IgD-negative memory B cell (primary cell): ENCODE measurements around the gene PTPRG. TPM values are rescaled to one million over a fixed set of nuclear protein-coding genes. Genes with fewer than 3 reads are reported as not detected.

Experiments used
- H3K27ac Mint-ChIP-seq, 3 donors: one replicate each; pipeline ENCODE4 v1.8.0; 2020 to 2022; ENCODE audit warnings: mild to moderate bottlenecking in 3 of 3, mixed read lengths in 3 of 3, moderate library complexity in 1 of 3
- H3K27me3 Mint-ChIP-seq: one replicate; pipeline ENCODE4 v1.8.0; 2021; ENCODE audit warnings: mixed read lengths
- H3K36me3 Mint-ChIP-seq: one replicate; pipeline ENCODE4 v1.8.0; 2020; ENCODE audit warnings: mild to moderate bottlenecking, mixed read lengths
- H3K4me1 Mint-ChIP-seq, 3 donors: one replicate each; pipeline ENCODE4 v1.8.0; 2020 to 2022; ENCODE audit warnings: mixed read lengths in 3 of 3, mild to moderate bottlenecking in 1 of 3
- H3K4me3 Mint-ChIP-seq, 4 donors: one replicate each; pipeline ENCODE4 v1.8.0; 2020 to 2022; ENCODE audit warnings: mild to moderate bottlenecking in 4 of 4, mixed read lengths in 4 of 4, moderate library complexity in 3 of 4
- H3K9me3 Mint-ChIP-seq, 3 donors: one replicate each; pipeline ENCODE4 v1.8.0; 2020 to 2021; ENCODE audit warnings: mixed read lengths in 3 of 3, mild to moderate bottlenecking in 1 of 3
- polyA plus RNA-seq: library from polyadenylated mRNA; unstranded; fragments of 300-500 nt; fragmentation: Illumina TruSeq; gene quantifications from one replicate; pipeline ENCODE4 v1.2.3, GENCODE V29; 2021

Gene PTPRG
- polyA plus RNA-seq, 1 donor from 2014 or later, result 1.9 TPM

DNA sequence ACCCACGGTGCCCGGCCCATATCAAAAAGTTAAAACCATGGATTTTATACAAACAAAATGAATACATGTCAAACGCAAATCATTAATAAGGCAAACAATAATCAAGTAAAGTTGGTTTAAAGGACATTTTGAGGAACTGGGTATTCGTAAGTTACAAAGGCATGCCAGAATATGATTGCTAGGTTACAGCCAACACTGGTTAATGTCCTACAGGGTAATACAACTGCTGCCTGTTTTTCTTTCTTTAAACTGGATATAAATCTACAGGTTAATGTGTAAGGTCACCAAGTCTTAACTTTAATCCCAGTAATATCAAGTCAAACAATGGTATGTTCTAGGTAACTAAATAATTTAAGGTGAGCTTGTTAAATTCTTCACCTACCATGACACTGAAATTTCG, 166.1 kb downstream of the PTPRG start:
- H3K4me1 Mint-ChIP-seq, result peaks cover 0 to 5% (median 2%) of the 10 kb centered on the region in 3 donors
- H3K4me3 Mint-ChIP-seq, result no peak overlapping the region
- no peaks in the 10 kb centered on the region for H3K27me3 Mint-ChIP-seq
- peaks cover 3% of the 10 kb centered on the region for H3K36me3 Mint-ChIP-seq
- peaks cover 0 to 5% (median 2%) of the 10 kb centered on the region in 3 donors for H3K9me3 Mint-ChIP-seq
- H3K27ac Mint-ChIP-seq, result no peak overlapping the region

DNA sequence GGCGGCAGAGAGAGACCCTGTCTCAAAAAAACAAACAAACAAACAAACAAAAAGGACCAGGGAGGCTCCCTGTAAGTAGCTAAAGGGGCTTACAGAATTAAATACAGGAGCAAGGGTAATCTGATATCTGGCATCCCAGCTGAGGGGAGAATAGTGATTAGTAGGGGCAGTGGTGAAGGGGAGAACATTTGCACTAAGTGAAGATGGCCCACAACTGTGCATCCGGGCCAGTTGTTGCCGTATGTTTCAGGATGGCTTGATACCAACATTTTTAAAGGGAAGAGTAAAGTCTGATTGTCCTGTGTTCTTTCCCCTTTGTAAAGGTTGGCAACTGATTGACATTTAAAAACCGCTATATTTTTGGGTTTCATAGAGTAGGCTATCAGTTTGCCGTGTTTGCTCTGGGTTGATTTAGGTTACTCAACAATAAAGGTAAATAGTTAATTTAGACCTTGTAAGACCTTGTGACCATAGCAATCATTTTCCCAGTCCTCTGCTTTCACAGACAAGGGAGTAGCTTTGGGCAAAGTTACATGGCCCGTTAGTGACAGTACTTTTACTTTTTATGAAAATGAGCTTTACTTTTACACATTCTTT, 167.8 kb downstream of the PTPRG start:
- peaks cover 0 to 5% (median 2%) of the 10 kb centered on the region in 3 donors for H3K4me1 Mint-ChIP-seq
- no peaks in the 10 kb centered on the region for H3K27me3 Mint-ChIP-seq
- peaks cover 0 to 5% (median 0%) of the 10 kb centered on the region in 3 donors for H3K9me3 Mint-ChIP-seq
- H3K36me3 Mint-ChIP-seq, result peaks cover 1% of the 10 kb centered on the region
- no peak overlapping the region for H3K27ac Mint-ChIP-seq
- no peak overlapping the region for H3K4me3 Mint-ChIP-seq

DNA sequence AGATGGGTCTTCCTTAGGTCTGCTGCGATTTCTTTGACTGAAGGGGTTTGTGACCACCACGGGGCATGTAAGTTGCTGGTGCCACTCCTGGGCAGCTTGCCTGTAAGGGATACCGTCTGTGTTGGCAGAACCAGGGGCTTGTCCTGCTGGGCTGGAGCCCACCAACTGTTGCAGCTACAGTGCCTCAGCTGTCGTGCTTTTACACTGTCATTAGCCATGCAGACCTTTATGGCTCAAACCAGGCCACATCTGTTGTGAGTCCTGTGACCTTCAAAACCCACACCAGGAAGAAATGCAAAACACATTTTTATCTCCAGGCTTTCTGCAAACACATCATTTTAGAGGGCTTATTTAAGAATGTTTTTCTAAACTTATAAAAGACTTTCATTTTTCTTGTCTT, 168.7 kb downstream of the PTPRG start:
- Mint-ChIP-seq H3K4me1 (peaks cover 0 to 5% (median 2%) of the 10 kb centered on the region in 3 donors), H3K4me3 (no peak overlapping the region), H3K27me3 (no peaks in the 10 kb centered on the region), H3K36me3 (peaks cover 1% of the 10 kb centered on the region), H3K9me3 (peaks cover 0 to 5% (median 0%) of the 10 kb centered on the region in 3 donors), H3K27ac (no peak overlapping the region)

DNA sequence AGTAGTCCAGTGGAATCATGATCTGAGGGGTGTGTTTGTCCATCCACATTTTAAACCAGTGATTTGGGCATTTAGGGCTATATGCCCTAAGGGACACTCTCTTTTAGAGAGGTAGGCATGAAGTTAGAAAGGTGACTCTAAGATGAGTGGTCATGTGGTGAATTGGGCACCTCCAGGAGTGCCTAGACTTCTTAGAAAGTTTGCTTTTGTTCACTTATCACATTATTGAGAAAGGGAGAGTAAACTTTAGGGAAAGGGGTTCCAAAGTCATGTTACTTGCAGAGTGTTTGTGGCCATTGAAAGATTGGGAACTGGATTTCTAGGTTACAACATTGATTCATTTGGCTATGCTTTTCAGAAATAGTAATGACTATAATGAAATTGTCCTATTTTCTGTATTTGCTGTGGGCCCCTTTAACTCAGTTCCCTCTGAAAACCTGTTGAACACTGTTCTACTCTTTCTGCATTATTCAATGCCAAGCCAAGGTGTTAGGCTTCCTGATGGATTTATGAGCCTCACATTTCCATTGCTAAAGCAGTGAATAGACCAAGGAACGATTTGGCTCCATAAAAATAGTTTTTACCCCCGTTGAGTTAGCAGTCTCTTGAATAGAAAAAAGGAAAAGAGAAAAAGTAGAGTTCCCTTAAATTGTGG, 169.3 kb downstream of the PTPRG start:
- peaks cover 1% of the 10 kb centered on the region for H3K36me3 Mint-ChIP-seq
- H3K27me3 Mint-ChIP-seq, result no peaks in the 10 kb centered on the region
- peaks cover 0 to 1% (median 0%) of the 10 kb centered on the region in 3 donors for H3K9me3 Mint-ChIP-seq
- H3K4me1 Mint-ChIP-seq, result peaks cover 0 to 3% (median 0%) of the 10 kb centered on the region in 3 donors
- peak overlapping the region in 1 of 4 donors; percentile 9 for H3K4me3 Mint-ChIP-seq
- H3K27ac Mint-ChIP-seq, result no peak overlapping the region

DNA sequence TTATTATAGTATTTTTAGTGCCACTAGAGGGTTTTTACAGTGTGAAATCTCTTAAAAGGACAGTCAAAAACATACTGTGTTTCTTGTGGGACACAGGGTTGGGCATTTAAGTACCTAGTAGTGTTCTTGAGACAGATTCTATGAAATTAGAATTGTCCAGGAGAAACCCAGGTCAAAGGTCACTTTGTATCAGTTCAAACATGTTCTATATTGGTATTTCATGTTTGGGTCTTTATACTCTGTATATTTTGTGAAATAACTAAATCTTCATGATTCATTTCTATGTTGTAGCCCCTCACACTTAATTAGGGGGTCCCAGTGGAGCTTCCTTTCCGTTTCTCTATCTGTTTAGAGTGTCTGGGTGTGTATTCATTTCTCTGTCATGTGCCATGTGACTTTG, 171.6 kb downstream of the PTPRG start:
- Mint-ChIP-seq H3K4me1 (peaks cover 0 to 3% (median 0%) of the 10 kb centered on the region in 3 donors), H3K27me3 (no peaks in the 10 kb centered on the region), H3K9me3 (peaks cover 1 to 3% (median 3%) of the 10 kb centered on the region in 3 donors), H3K4me3 (no peak overlapping the region), H3K27ac (no peak overlapping the region), H3K36me3 (no peaks in the 10 kb centered on the region)

DNA sequence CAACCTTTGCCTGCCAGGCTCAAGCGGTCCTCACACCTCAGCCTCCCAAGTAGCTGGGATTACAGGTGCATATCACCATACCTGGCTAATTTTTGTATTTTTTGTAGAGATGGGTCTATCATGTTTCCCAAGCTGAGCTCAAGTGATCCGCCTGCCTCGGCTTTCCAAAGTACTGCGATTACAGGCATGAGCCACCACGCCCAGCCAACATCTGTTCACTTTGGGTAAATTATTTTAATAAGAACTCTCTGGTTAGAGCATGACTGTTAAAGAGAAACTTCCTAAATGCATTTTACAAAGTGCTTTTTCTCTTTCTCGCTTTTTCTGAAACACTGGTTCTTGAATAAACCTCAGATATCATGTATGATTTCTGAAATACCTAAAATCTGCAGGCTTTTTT, 172.5 kb downstream of the PTPRG start:
- Mint-ChIP-seq H3K4me3 (no peak overlapping the region), H3K9me3 (peaks cover 1 to 3% (median 3%) of the 10 kb centered on the region in 3 donors), H3K27me3 (no peaks in the 10 kb centered on the region), H3K36me3 (no peaks in the 10 kb centered on the region), H3K27ac (no peak overlapping the region), H3K4me1 (peaks cover 0 to 3% (median 0%) of the 10 kb centered on the region in 3 donors)

DNA sequence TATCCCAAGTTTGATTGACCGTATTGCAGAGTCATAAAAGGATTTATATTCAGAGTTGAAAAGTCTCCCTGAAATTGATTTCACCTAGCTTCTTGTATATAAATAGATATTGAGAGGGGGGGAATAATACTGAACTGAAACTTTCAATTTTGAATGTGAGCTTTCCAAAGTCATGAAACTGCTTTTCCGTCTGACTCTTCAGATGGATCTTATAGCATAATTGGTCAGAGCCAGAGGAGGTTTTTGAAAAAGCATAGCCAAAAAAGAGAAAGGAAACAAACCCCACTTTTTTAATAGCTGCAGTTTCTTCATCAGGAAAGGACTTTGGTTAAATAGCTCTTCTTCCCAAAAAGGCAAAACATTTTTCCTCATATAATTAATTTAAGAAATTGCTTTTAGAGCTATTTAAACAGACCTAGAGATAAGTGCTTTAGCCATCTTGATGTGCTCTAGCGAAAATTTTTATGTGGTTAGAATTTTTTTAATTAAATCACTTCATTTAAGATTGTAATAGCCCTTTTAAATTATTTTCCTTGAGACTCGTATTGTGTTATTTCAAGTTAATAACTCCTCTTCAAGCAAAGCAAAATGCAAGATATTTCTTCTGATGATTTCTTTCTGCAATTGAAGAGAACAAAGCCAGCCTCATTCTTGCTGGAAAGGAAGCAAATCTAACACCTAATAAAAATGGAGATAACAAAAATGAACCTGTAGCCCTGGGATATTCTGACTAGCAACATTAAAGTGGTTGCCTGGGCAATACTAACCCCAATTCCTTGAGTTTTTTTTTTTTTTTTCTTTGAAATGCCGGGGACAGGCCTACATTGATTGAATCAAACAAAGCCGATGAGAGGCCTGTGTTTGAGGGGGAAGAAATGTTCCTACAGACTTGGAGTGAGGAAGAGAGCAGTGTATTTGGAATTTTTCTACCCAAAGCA, 173.6 kb downstream of the PTPRG start:
- Mint-ChIP-seq H3K4me3 (no peak overlapping the region), H3K9me3 (peaks cover 1 to 3% (median 3%) of the 10 kb centered on the region in 3 donors), H3K36me3 (no peaks in the 10 kb centered on the region), H3K27ac (no peak overlapping the region), H3K27me3 (no peaks in the 10 kb centered on the region), H3K4me1 (no peaks in the 10 kb centered on the region)

DNA sequence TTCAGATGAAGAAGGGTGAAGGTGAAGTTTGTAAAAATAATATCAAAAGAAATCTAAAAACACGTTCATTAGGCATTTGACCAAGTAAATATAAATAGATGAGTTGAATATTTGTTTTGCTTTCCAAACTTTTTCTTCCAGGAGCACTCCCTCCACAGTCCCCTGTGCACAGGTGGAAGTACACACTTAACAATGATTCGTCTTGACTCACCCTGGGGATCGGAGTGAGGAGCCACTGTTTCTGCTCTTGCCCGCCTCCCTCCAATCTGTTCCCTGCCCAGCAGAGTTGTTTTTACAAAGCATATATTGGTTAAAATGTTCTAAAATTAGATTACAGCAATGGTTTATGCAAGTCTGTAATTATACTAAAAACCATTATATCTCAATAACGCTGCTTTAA, 175.1 kb downstream of the PTPRG start:
- H3K4me3 Mint-ChIP-seq, result no peak overlapping the region
- H3K27me3 Mint-ChIP-seq, result no peaks in the 10 kb centered on the region
- no peaks in the 10 kb centered on the region for H3K36me3 Mint-ChIP-seq
- no peaks in the 10 kb centered on the region for H3K4me1 Mint-ChIP-seq
- H3K27ac Mint-ChIP-seq, result no peak overlapping the region
- peaks cover 1 to 3% (median 3%) of the 10 kb centered on the region in 3 donors for H3K9me3 Mint-ChIP-seq

DNA sequence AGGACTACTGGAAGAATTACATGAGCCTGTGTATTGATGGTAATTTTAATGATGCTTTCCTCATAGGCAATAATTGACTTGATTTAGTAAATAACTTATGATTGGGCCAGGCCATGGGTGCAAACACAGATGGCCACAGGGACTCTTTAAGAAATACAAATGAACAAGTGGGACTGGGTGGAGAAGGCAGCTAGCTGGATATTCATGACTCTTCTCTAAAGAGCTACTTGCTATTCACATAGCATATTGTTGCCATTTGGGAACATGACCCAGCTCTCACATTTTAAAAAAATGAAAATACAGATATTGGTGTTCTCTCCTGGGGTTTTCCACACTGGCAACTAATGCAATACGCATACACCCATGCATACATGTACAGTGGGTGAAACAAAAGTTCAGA, 178.3 kb downstream of the PTPRG start:
- Mint-ChIP-seq H3K27me3 (no peaks in the 10 kb centered on the region), H3K4me1 (no peaks in the 10 kb centered on the region), H3K27ac (no peak overlapping the region), H3K36me3 (no peaks in the 10 kb centered on the region), H3K4me3 (no peak overlapping the region), H3K9me3 (peaks cover 1 to 3% (median 3%) of the 10 kb centered on the region in 3 donors)

DNA sequence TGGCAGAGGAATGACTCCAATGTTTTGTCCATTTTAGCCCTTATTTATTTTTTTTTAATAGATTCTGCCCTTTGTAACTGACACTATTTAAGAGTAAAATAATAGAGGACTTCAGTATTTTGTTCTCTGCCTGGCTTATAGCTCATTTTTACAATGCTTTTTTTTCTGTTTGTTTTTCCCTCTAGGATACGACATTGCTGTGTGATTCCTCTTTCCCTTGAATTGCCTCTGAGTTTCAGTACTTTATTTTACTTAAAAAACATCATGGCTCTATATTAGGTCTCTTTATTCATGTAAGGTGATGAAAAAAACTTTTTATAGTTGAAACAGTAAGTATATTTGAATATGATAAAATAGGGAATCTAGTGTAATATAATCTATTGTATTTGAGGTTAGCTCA, 179.1 kb downstream of the PTPRG start:
- Mint-ChIP-seq H3K27me3 (no peaks in the 10 kb centered on the region), H3K4me3 (no peak overlapping the region), H3K27ac (no peak overlapping the region), H3K9me3 (peaks cover 1 to 3% (median 3%) of the 10 kb centered on the region in 3 donors), H3K4me1 (no peaks in the 10 kb centered on the region), H3K36me3 (no peaks in the 10 kb centered on the region)

DNA sequence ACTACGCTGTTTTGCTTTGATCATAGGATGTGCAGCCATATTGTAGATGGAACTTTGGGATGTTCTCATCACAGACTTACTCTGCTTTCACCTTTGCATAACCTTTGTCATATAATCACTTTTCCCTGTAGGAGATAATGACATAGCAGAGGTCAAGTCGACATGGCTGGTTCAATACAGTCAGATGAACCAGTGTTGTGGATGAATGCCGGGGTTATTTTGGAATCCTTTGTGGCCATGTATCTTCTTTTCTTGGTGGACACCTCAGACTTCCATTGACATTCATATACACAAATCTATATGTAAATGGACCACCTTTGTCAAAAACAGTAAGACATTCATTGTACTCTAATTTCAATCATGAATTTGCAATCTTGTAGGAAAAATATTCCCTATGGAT, 180.2 kb downstream of the PTPRG start:
- Mint-ChIP-seq H3K27me3 (no peaks in the 10 kb centered on the region), H3K27ac (no peak overlapping the region), H3K4me1 (no peaks in the 10 kb centered on the region), H3K36me3 (no peaks in the 10 kb centered on the region), H3K9me3 (peaks cover under 1 to 3% (median 3%) of the 10 kb centered on the region in 3 donors), H3K4me3 (no peak overlapping the region)

DNA sequence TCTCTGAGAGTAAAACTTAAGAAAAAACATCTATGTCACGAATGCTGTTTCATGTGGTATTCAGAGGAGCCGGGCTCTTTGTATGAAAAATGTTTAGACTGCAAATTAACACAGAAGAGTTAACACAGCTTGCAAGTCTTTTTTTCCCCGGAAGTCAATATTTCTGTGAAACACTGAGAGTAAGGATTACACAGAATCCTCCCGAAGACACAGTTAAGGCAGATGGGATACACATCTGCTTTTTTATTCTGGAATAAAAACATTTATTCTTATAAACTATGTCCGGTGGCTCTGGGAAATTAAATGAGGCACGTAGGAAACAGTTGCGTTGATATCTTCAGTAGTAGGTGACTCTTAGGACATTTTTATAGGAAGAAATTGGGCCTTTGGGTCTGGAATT, 180.6 kb downstream of the PTPRG start:
- H3K36me3 Mint-ChIP-seq, result no peaks in the 10 kb centered on the region
- H3K4me1 Mint-ChIP-seq, result no peaks in the 10 kb centered on the region
- H3K9me3 Mint-ChIP-seq, result peaks cover 0 to 2% (median 2%) of the 10 kb centered on the region in 3 donors
- no peak overlapping the region for H3K4me3 Mint-ChIP-seq
- no peaks in the 10 kb centered on the region for H3K27me3 Mint-ChIP-seq
- H3K27ac Mint-ChIP-seq, result no peak overlapping the region

DNA sequence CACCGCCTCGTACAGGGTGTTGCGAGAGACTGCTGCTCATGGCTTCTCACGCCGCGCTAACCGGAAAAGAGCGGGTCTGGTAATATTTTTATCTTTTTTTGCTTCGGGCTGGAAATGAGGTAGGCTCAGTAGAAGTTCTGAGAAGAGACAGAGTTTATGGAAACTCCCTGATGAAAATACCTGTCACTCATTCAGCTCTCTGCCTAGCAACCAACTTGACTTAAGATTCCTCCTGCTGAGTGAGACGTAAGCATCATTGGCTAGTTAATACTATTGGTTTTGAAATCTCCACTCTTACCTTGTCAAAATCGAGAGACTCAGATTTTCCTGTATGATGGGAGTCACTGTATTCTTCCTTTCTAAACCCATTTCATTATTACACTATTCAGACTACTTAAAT, 181.7 kb downstream of the PTPRG start:
- Mint-ChIP-seq H3K9me3 (no peaks in the 10 kb centered on the region), H3K36me3 (no peaks in the 10 kb centered on the region), H3K27ac (peak overlapping the region in 1 of 3 donors; percentile 52)

DNA sequence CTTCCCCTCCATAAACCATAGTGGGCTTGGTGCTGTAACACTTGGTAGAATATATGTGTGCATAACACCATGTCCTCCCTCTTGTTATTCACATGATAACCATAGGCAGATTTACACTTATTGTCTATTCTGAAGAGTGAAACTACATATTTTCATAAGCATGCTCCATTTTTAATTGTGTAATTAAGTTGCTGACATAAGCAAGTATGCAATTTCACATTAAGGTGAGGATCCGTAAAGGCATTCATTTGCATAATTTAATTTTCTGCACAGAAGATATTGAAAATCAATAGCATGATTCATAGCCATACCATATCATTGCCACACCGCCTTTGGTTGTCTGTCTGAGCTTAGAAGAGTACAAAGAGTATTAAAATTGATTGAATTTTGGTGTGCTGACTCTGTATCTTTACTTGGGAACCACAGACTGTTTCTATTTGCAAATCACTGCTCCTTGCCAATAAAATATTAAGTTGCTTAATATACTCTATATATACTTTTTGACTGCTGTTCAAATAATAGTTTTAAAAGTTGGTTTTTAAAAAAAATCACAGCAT, 182.4 kb downstream of the PTPRG start:
- Mint-ChIP-seq H3K9me3 (no peaks in the 10 kb centered on the region), H3K4me1 (no peaks in the 10 kb centered on the region), H3K27ac (no peak overlapping the region), H3K36me3 (no peaks in the 10 kb centered on the region), H3K27me3 (no peaks in the 10 kb centered on the region), H3K4me3 (no peak overlapping the region)

More for the DNA sequence above, 181.7 kb downstream of the PTPRG start:
- no peak overlapping the region for H3K4me3 Mint-ChIP-seq
- H3K4me1 Mint-ChIP-seq, result no peaks in the 10 kb centered on the region
- H3K27me3 Mint-ChIP-seq, result no peaks in the 10 kb centered on the region

DNA sequence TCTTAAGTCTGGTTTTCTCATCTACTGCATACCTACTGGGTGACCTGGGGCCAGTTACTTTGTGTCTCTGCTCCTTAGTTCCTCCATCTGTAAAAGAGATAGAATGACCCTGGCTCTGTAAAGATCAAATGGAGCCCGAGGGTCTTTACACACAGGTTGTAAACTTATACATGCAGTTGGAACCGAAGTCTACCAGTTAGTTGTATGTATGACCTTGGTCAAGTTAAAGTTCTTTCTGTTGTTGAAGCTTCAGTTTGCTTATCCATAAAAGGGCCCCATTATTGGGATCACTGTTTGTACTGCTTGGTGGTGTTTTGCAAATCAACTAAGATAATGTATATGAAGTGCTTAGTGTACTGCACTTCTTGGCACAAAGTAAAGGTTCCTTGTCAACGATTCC, 186.9 kb downstream of the PTPRG start:
- no peaks in the 10 kb centered on the region for H3K9me3 Mint-ChIP-seq
- H3K27ac Mint-ChIP-seq, result no peak overlapping the region
- H3K4me1 Mint-ChIP-seq, result no peaks in the 10 kb centered on the region
- H3K4me3 Mint-ChIP-seq, result no peak overlapping the region
- H3K36me3 Mint-ChIP-seq, result peaks cover 3% of the 10 kb centered on the region
- no peaks in the 10 kb centered on the region for H3K27me3 Mint-ChIP-seq
